ENCODE results near the gene OFD1.
"Not testable (repeated sequence)": the region's sequence is repeated elsewhere in the genome, so short reads cannot be mapped to it uniquely, and the experiment has no call there.

Gene OFD1

GRCh38 chrX:13721371-13721770 is 13.2 kb upstream of the OFD1 start:
- no peak overlapping the region for H3K4me3 Mint-ChIP-seq
- H3K27me3 Mint-ChIP-seq, result no peaks in the 10 kb centered on the region
- H3K4me1 Mint-ChIP-seq, result peaks cover 50% of the 10 kb centered on the region
- H3K27ac Mint-ChIP-seq, result no peak overlapping the region
- peaks cover under 1% of the 10 kb centered on the region for H3K9me3 Mint-ChIP-seq
- peaks cover 59% of the 10 kb centered on the region for H3K36me3 Mint-ChIP-seq
- DNase-seq, result no peak
- CTCF ChIA-PET, result interaction anchor here (1.4 kb wide), 1 partner anchor 15 kb away, joined by 3 read pairs; no protein-coding TSS in a partner anchor

- Mint-ChIP-seq H3K36me3 (peaks cover 62% of the 10 kb centered on the region), H3K4me3 (no peak overlapping the region), H3K27me3 (no peaks in the 10 kb centered on the region), H3K9me3 (peaks cover 5% of the 10 kb centered on the region), H3K27ac (peak overlapping the region; percentile 81), H3K4me1 (peaks cover 53% of the 10 kb centered on the region)
- DNase-seq, result no peak
- CTCF ChIA-PET, result interaction anchor here (1.2 to 1.4 kb wide), 2 partner anchors 13 to 14 kb away, joined by 3 read pairs; partner anchors contain the start of genes OFD1 and TRAPPC2
Observed at GRCh38 chrX:13721819-13722519, 12.6 kb upstream of the OFD1 start.

DNA sequence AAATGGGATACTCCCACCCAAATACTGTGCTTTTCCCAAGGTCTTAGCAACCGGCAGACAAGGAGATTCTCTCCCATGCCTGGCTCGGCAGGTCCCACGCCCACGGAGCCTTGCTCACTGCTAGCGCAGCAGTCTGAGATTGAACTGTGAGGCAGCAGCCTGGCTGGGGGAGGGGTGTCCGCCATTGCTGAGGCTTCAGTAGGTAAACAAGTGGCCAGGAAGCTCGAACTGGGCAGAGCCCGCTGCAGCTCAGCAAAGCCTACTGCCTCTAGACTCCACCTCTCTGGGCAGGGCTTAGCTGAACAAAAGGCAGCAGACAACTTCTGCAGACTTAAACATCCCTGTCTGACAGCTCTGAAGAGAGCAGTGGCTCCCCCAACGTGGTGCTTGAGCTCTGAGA is 9.7 kb upstream of the OFD1 start:
- Mint-ChIP-seq H3K4me1 (peaks cover 54% of the 10 kb centered on the region), H3K27ac (peak overlapping the region; percentile 75), H3K36me3 (peaks cover 71% of the 10 kb centered on the region)
- H3K27me3 Mint-ChIP-seq, H3K4me3 Mint-ChIP-seq, H3K9me3 Mint-ChIP-seq: not testable (repeated sequence)
- DNase-seq, result peak; percentile 49
- CTCF ChIA-PET, result interaction anchor here (1.6 kb wide), 1 partner anchor 13 kb away, joined by 3 read pairs; no protein-coding TSS in a partner anchor

DNA sequence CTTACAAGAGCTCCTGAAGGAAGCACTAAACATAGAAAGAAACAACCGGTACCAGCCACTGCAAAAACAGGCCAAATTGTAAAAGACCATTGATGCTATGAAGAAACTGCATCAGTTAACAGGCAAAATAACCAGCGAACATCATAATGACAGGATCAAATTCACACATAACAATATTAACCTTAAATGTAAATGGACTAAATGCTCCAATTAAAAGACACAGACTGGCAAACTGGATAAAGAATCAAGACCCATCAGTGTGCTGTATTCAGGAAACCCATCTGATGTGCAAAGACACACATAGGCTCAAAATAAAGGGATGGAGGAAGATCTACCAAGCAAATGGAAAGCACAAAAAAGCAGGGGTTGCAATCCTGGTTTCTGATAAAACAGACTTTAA is 8.0 kb upstream of the OFD1 start:
- Mint-ChIP-seq H3K4me1 (peaks cover 69% of the 10 kb centered on the region), H3K36me3 (peaks cover 77% of the 10 kb centered on the region)
- H3K27me3 Mint-ChIP-seq, H3K4me3 Mint-ChIP-seq, DNase-seq, CTCF ChIA-PET, H3K27ac Mint-ChIP-seq, H3K9me3 Mint-ChIP-seq: not testable (repeated sequence)

GRCh38 chrX:13730523-13730922 is 4.0 kb upstream of the OFD1 start:
- H3K4me3 Mint-ChIP-seq, CTCF ChIA-PET, H3K27me3 Mint-ChIP-seq, H3K27ac Mint-ChIP-seq, DNase-seq, H3K9me3 Mint-ChIP-seq: not testable (repeated sequence)
- H3K36me3 Mint-ChIP-seq, result peaks cover 74% of the 10 kb centered on the region
- peaks cover 73% of the 10 kb centered on the region for H3K4me1 Mint-ChIP-seq

GRCh38 chrX:13732246-13733067 is 2.1 kb upstream of the OFD1 start:
- Mint-ChIP-seq H3K27ac (peak overlapping the region; percentile 22), H3K36me3 (peaks cover 60% of the 10 kb centered on the region), H3K4me3 (peak overlapping the region; percentile 99), H3K9me3 (peaks cover 4% of the 10 kb centered on the region), H3K27me3 (no peaks in the 10 kb centered on the region), H3K4me1 (peaks cover 68% of the 10 kb centered on the region)
- CTCF ChIA-PET, result no interaction called here
- DNase-seq, result no peak

DNA sequence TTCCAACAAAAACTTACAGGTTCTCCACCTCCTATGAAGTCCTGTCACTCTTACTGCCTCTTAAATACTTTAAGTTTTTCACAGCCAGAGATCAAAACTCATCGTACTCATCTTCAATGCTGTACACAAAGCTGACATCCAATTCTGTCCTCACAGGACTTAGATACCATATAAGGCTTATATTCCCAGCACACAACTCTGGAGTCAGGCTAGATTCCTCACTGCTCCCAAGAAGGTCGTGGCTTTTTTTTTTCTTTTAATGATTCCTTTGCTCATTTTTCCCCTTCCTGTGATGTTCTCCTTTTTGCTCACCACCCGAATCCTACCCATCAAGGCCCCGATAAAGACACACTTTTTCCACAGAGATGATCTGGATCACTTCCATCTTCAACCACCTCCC is 1.0 kb upstream of the OFD1 start:
- Mint-ChIP-seq H3K4me1 (peaks cover 59% of the 10 kb centered on the region), H3K27ac (peak overlapping the region; percentile 97), H3K9me3 (peaks cover 2% of the 10 kb centered on the region), H3K4me3 (peak overlapping the region; percentile 99), H3K27me3 (no peaks in the 10 kb centered on the region), H3K36me3 (peaks cover 50% of the 10 kb centered on the region)
- DNase-seq, result no peak
- CTCF ChIA-PET, result no interaction called here

- CTCF ChIA-PET, result interaction anchor here (0.6 to 1.3 kb wide), 2 partner anchors 96 to 310 kb away, joined by 3 to 4 read pairs; no protein-coding TSS in a partner anchor
- Mint-ChIP-seq H3K27me3 (no peaks in the 10 kb centered on the region), H3K36me3 (peaks cover 26% of the 10 kb centered on the region), H3K4me1 (peaks cover 32% of the 10 kb centered on the region), H3K4me3 (no peak overlapping the region), H3K27ac (peak overlapping the region; percentile 94), H3K9me3 (no peaks in the 10 kb centered on the region)
- no peak for DNase-seq
Observed at GRCh38 chrX:13741695-13742094, 7.1 kb downstream of the OFD1 start.

DNA sequence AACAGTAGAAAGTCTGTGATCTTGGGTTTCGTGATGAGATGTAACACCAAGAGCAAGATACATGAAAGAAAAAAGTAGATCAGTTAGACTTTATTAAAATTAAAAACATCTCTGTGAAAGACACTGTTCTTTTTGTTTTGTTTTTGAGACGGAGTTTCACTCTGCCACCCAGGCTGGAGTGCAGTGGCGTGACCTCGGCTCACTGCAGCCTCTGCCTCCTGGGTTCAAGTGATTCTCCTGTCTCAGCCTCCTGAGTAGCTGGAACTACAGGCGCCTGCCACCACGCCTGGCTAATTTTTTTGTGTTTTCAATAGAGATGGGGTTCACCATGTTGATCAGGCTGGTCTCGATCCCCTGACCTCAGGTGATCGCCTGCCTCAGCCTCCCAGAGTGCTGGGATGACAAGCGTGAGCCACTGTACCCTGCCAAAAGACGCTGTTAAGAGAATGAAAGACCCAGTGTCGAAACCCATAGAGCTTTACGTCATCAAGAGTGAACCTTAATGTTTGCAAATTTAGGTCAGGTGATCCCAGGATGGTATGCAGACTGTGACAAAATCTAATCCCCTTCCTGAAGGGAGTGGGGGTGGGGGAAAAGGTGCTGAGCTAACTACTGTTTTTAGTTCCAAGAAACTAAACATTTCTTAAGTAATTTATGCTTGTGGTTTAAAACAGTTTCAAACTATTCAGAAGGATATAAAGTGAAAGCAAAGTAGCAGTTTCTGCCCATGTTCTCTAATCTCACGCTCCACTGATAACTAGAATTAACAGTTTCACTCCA is 8.0 kb downstream of the OFD1 start:
- H3K27me3 Mint-ChIP-seq, result no peaks in the 10 kb centered on the region
- H3K9me3 Mint-ChIP-seq, result no peaks in the 10 kb centered on the region
- DNase-seq, result peak; percentile 53
- CTCF ChIA-PET, result no interaction called here
- H3K27ac Mint-ChIP-seq, result peak overlapping the region; percentile 94
- H3K4me1 Mint-ChIP-seq, result peaks cover 26% of the 10 kb centered on the region
- peaks cover 32% of the 10 kb centered on the region for H3K36me3 Mint-ChIP-seq
- peak overlapping the region; percentile 43 for H3K4me3 Mint-ChIP-seq

GRCh38 chrX:13747836-13748235 is 13.3 kb downstream of the OFD1 start:
- Mint-ChIP-seq H3K9me3 (no peaks in the 10 kb centered on the region), H3K4me1 (peaks cover 24% of the 10 kb centered on the region), H3K36me3 (peaks cover 37% of the 10 kb centered on the region), H3K27me3 (no peaks in the 10 kb centered on the region), H3K27ac (no peak overlapping the region), H3K4me3 (no peak overlapping the region)
- peak; percentile 46 for DNase-seq
- CTCF ChIA-PET, result interaction anchor here (0.9 to 1.0 kb wide), 2 partner anchors 15 to 60 kb away, joined by 3 read pairs; no protein-coding TSS in a partner anchor

DNA sequence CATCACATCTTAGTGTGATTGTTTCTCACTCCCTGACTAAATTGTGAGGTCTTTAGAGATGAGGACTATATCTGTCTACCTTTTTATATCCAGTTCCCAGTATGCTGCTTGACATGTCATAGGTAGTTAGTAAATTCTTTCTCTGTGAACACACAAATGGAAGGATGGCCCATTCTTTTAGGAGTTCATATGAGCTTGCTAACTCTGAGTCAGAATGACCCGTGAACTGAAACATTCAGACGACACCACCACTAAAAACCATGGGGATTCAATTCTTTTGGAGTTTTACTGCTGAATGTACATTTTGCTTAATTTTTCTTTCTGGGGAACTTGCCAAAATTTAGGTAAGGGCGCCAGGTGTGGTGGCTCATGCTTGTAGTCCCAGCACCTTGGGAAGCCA is 13.9 kb downstream of the OFD1 start:
- no peak for DNase-seq
- CTCF ChIA-PET, result interaction anchor here (1.0 to 2.4 kb wide), 2 partner anchors 60 to 283 kb away, joined by 3 to 7 read pairs; no protein-coding TSS in a partner anchor
- no peak overlapping the region for H3K27ac Mint-ChIP-seq
- H3K27me3 Mint-ChIP-seq, result no peaks in the 10 kb centered on the region
- H3K4me1 Mint-ChIP-seq, result peaks cover 22% of the 10 kb centered on the region
- peaks cover 41% of the 10 kb centered on the region for H3K36me3 Mint-ChIP-seq
- H3K9me3 Mint-ChIP-seq, result no peaks in the 10 kb centered on the region
- no peak overlapping the region for H3K4me3 Mint-ChIP-seq

GRCh38 chrX:13750204-13750603 is 15.7 kb downstream of the OFD1 start:
- DNase-seq, result no peak
- Mint-ChIP-seq H3K4me3 (no peak overlapping the region), H3K36me3 (peaks cover 39% of the 10 kb centered on the region), H3K27ac (no peak overlapping the region), H3K4me1 (peaks cover 24% of the 10 kb centered on the region), H3K9me3 (no peaks in the 10 kb centered on the region), H3K27me3 (no peaks in the 10 kb centered on the region)
- CTCF ChIA-PET, result interaction anchor here (1.3 to 2.4 kb wide), 3 partner anchors 88 to 282 kb away, joined by 4 to 7 read pairs (median 5); no protein-coding TSS in a partner anchor

- H3K4me1 Mint-ChIP-seq, result peaks cover 28% of the 10 kb centered on the region
- CTCF ChIA-PET, result interaction anchor here (1.4 kb wide), 1 partner anchor 95 kb away, joined by 4 read pairs; no protein-coding TSS in a partner anchor
- H3K4me3 Mint-ChIP-seq, result no peak overlapping the region
- no peak overlapping the region for H3K27ac Mint-ChIP-seq
- peaks cover 36% of the 10 kb centered on the region for H3K36me3 Mint-ChIP-seq
- no peak for DNase-seq
- no peaks in the 10 kb centered on the region for H3K27me3 Mint-ChIP-seq
- no peaks in the 10 kb centered on the region for H3K9me3 Mint-ChIP-seq
Observed at GRCh38 chrX:13750812-13751211, 16.3 kb downstream of the OFD1 start.

- Mint-ChIP-seq H3K4me3 (no peak overlapping the region), H3K36me3 (peaks cover 29% of the 10 kb centered on the region), H3K9me3 (no peaks in the 10 kb centered on the region), H3K27ac (no peak overlapping the region), H3K4me1 (peaks cover 28% of the 10 kb centered on the region), H3K27me3 (no peaks in the 10 kb centered on the region)
- DNase-seq, result no peak
- CTCF ChIA-PET, result no interaction called here
Observed at GRCh38 chrX:13752141-13752540, 17.6 kb downstream of the OFD1 start.
